ENCODE measurements around the gene MYO1B. TPM values are rescaled to one million over a fixed set of nuclear protein-coding genes. Genes with fewer than 3 reads are reported as not detected.

MYO1B gene
- total RNA-seq, 1 experiment from 2014 or later, result 43.2 TPM

- no peaks in the 10 kb centered on the region for H3K4me1 Mint-ChIP-seq
- Histone ChIP-seq H4K5ac (ENCODE audit: insufficient read length, low read depth, low read length) (no peak overlapping the region), H3K23ac (ENCODE audit: insufficient read length, low read depth, low read length) (no peak overlapping the region), H3K14ac (ENCODE audit: insufficient read depth, low read length) (no peak overlapping the region), H2BK15ac (ENCODE audit: low read depth, low read length) (no peak overlapping the region), H3K27me3 (ENCODE audit: insufficient read depth, low read length) (no peaks in the 10 kb centered on the region), H4K20me1 (ENCODE audit: control insufficient read depth, insufficient read depth, insufficient read length) (no peaks in the 10 kb centered on the region), H3K9ac (ENCODE audit: extremely low read depth, insufficient read length, low read length) (no peak overlapping the region), H3K9me3 (ENCODE audit: control insufficient read depth, low read depth, low read length) (no peaks in the 10 kb centered on the region), H3T11ph (ENCODE audit: low read length) (no peak overlapping the region), H2AK5ac (ENCODE audit: insufficient read length, low read length) (no peak overlapping the region), H2AFZ (ENCODE audit: low read length) (no peak overlapping the region), H3K79me1 (ENCODE audit: insufficient read depth, low read depth, low read length, poor library complexity, severe bottlenecking) (no peaks in the 10 kb centered on the region), H2BK20ac (ENCODE audit: low read depth, low read length, poor library complexity, severe bottlenecking) (no peak overlapping the region), H3K4me2 (ENCODE audit: insufficient read depth, insufficient read length, low read length) (no peak overlapping the region), H3K27ac (ENCODE audit: insufficient read length, low read depth, low read length) (no peak overlapping the region), H2BK120ac (ENCODE audit: low read depth, low read length, poor library complexity, severe bottlenecking) (no peak overlapping the region), H3K4me1 (ENCODE audit: insufficient read depth, low read length) (no peaks in the 10 kb centered on the region), H3K23me2 (ENCODE audit: insufficient read length, low read depth, low read length, poor library complexity, severe bottlenecking) (no peaks in the 10 kb centered on the region), H3K79me2 (ENCODE audit: insufficient read depth, low read length) (no peaks in the 10 kb centered on the region), H2BK5ac (ENCODE audit: insufficient read length, low read length) (no peak overlapping the region), H4K8ac (replicated peaks; ENCODE audit: insufficient read length, low read depth, low read length) (no peak overlapping the region), H4K91ac (ENCODE audit: insufficient read length, low read depth, low read length) (no peak overlapping the region), H2BK12ac (ENCODE audit: insufficient read length, low read depth, low read length) (no peak overlapping the region), H3K4ac (ENCODE audit: low read depth, low read length) (no peak overlapping the region), H3K56ac (ENCODE audit: insufficient read length, low read depth, low read length) (no peak overlapping the region), H3K18ac (ENCODE audit: insufficient read length, low read depth, low read length) (no peak overlapping the region)
- no peaks in the 10 kb centered on the region for H3K27me3 Mint-ChIP-seq (ENCODE audit: low read depth)
- H3K27ac Mint-ChIP-seq, result no peak overlapping the region
- peaks cover 0 to 8% of the 10 kb centered on the region in 2 experiments; a peak in 3 of 5 replicates for H3K9me3 Mint-ChIP-seq
- DNase-seq, result no peak
- no peak overlapping the region for H3K4me3 Mint-ChIP-seq
- peaks cover 0 to 4% (median 0%) of the 10 kb centered on the region in 3 experiments; a peak in 2 of 7 replicates for H3K36me3 Mint-ChIP-seq (ENCODE audit: insufficient read depth in 1 of 3, low read depth in 3 of 3)
- no peak for TF ChIP-seq CTCF (conservative IDR thresholded peaks at IDR 0.05)
These were observed 33.1 kb upstream of the MYO1B start for GRCh38 chr2:191212119-191212518.

Data from H9 (cell line).